Neural cell (in vitro differentiated cells): ENCODE results near the gene TAF11.

ENCODE experiments used
- CTCF ChIP-seq: fragments of 450-650 bp; IDR thresholded peaks from 2 replicates; pipeline ENCODE4 v1.5.1; 2014; ENCODE audit warnings: antibody characterized with exemption, mild to moderate bottlenecking, moderate library complexity; ENCODE audit not compliant: poor library complexity, severe bottlenecking
- EZH2 ChIP-seq: fragments of 200-600, 300-800 bp; shearing (Covaris generic), sonication (generic); IDR thresholded peaks from 2 replicates; pipeline ENCODE4 v1.6.1; 2014; ENCODE audit warnings: antibody characterized with exemption, low read length, borderline replicate concordance, mild to moderate bottlenecking; ENCODE audit not compliant: insufficient read depth, poor library complexity, severe bottlenecking
- MXI1 ChIP-seq: fragments of 450-650 bp; conservative IDR thresholded peaks from 2 replicates; pipeline ENCODE4 v1.6.1; 2014; ENCODE audit warnings: antibody characterized with exemption, mild to moderate bottlenecking; ENCODE audit not compliant: poor library complexity, severe bottlenecking

DNA sequence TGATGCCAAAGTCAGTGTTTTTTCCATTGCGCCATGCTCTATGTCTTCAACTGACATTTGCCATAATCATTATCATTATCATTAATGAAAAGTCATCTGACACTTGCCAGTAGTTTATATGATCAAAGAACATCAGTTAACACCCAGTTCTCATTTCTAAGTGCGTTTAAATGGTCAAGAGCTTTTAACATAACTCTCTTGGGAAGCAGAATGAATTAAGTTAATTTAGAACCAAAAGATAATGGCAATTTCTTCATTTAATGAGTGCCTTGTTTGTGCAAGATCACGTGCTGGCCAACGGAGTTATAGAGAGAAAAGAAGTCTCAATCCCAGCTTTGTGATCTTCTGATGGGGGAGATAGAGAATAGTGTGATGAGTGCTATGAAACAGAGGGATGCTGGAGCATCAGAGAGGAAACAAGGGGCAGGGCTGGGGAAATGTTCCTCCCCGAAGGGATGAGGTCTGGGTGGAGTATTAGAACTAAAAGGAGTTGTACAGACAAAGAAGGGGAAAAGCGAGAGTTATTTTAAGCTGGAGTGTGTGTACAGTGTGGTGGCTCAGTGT lies 21.6 kb upstream of the TAF11 start:
- TF ChIP-seq MXI1 (no peak), CTCF (no peak), EZH2 (no peak)
